Loucy (cell line): ENCODE results near the gene FHDC1.

ENCODE experiments used
- H2AFZ ChIP-seq: fragments of 200-600 bp; sonication (generic); 2 replicates; pipeline ENCODE4 v1.6.0; 2016; ENCODE audit warnings: antibody characterized with exemption, mild to moderate bottlenecking, low read length, moderate library complexity
- H3F3A ChIP-seq: fragments of 200-600 bp; 2 replicates; pipeline ENCODE4 v1.6.0; 2016; ENCODE audit warnings: antibody characterized with exemption, low read depth, mild to moderate bottlenecking
- H3K27me3 ChIP-seq: fragments of 200-600 bp; sonication (generic); 2 replicates; pipeline ENCODE4 v1.6.1; 2014; ENCODE audit warnings: low read length, mild to moderate bottlenecking; ENCODE audit not compliant: insufficient read depth, poor library complexity, severe bottlenecking
- H3K36me3 ChIP-seq: fragments of 200-600 bp; sonication (generic); 2 replicates; pipeline ENCODE4 v1.6.1; 2016; ENCODE audit warnings: low read length; ENCODE audit not compliant: insufficient read depth
- H3K4me1 ChIP-seq: fragments of 200-600 bp; sonication (generic); 2 replicates; pipeline ENCODE4 v1.5.1; 2014; ENCODE audit warnings: low read length, mild to moderate bottlenecking; ENCODE audit not compliant: insufficient read depth, poor library complexity, severe bottlenecking
- H3K4me2 ChIP-seq: fragments of 200-600 bp; sonication (generic); 2 replicates; pipeline ENCODE4 v1.6.0; 2014; ENCODE audit warnings: antibody characterized with exemption, low read length, low read depth, mild to moderate bottlenecking; ENCODE audit not compliant: poor library complexity, severe bottlenecking
- H3K4me3 ChIP-seq: fragments of 200-600 bp; sonication (generic); 2 replicates; pipeline ENCODE4 v1.5.1; 2014; ENCODE audit warnings: low read length, mild to moderate bottlenecking, mixed read lengths; ENCODE audit not compliant: poor library complexity, severe bottlenecking
- H3K79me2 ChIP-seq: fragments of 200-600 bp; sonication (generic); 2 replicates; pipeline ENCODE4 v1.6.1; 2014; ENCODE audit warnings: low read length; ENCODE audit not compliant: insufficient read depth
- H3K9ac ChIP-seq: fragments of 200-600 bp; sonication (generic); 2 replicates; pipeline ENCODE4 v1.6.0; 2014; ENCODE audit warnings: mild to moderate bottlenecking, low read depth, low read length, moderate library complexity; ENCODE audit not compliant: poor library complexity, severe bottlenecking
- H3K9me2 ChIP-seq: fragments of 200-600 bp; sonication (generic); replicated peaks from 2 replicates; pipeline ENCODE4 v1.6.1; 2016; ENCODE audit warnings: low read depth, low read length, mixed read lengths
- H3K9me3 ChIP-seq: fragments of 200-600 bp; sonication (generic); 2 replicates; pipeline ENCODE4 v1.6.1; 2014; ENCODE audit warnings: mild to moderate bottlenecking, antibody characterized with exemption, low read length, low read depth; ENCODE audit not compliant: insufficient read depth
- H4K20me1 ChIP-seq: fragments of 200-600 bp; sonication (generic); 2 replicates; pipeline ENCODE4 v1.6.0; 2014; ENCODE audit warnings: antibody characterized with exemption, low read length, mild to moderate bottlenecking; ENCODE audit not compliant: insufficient read depth, poor library complexity, severe bottlenecking
- CTCF ChIP-seq: fragments of 200-600 bp; sonication (generic); conservative IDR thresholded peaks from 2 replicates; pipeline ENCODE4 v1.5.1; 2014; ENCODE audit warnings: mild to moderate bottlenecking, antibody characterized with exemption, low read length
- EZH2phosphoT487 ChIP-seq: fragments of 200-600 bp; IDR thresholded peaks from 2 replicates; pipeline ENCODE4 v1.6.1; 2018; ENCODE audit warnings: antibody characterized with exemption, mild to moderate bottlenecking, moderate library complexity, borderline replicate concordance

The FHDC1 gene

GRCh38 chr4:152997288-152997687, 61.2 kb downstream of the FHDC1 start:
- Histone ChIP-seq H3K9me3 (no peaks in the 10 kb centered on the region), H3K9ac (no peak overlapping the region), H3K4me2 (no peak overlapping the region), H3K79me2 (no peaks in the 10 kb centered on the region), H3K27me3 (no peaks in the 10 kb centered on the region), H4K20me1 (no peaks in the 10 kb centered on the region), H2AFZ (no peak overlapping the region), H3K4me3 (no peak overlapping the region), H3K9me2 (no peaks in the 10 kb centered on the region), H3F3A (no peaks in the 10 kb centered on the region), H3K4me1 (peaks cover 6% of the 10 kb centered on the region), H3K36me3 (no peaks in the 10 kb centered on the region)
- no peak for TF ChIP-seq CTCF
- no peak for TF ChIP-seq EZH2phosphoT487

GRCh38 chr4:152997771-152998487, 61.8 kb downstream of the FHDC1 start:
- no peaks in the 10 kb centered on the region for H3K36me3 ChIP-seq
- H2AFZ ChIP-seq, result no peak overlapping the region
- H3K9me2 ChIP-seq, result no peaks in the 10 kb centered on the region
- H3K27me3 ChIP-seq, result no peaks in the 10 kb centered on the region
- H3K79me2 ChIP-seq, result no peaks in the 10 kb centered on the region
- H3F3A ChIP-seq, result no peaks in the 10 kb centered on the region
- H3K4me3 ChIP-seq, result no peak overlapping the region
- no peak overlapping the region for H3K9ac ChIP-seq
- no peaks in the 10 kb centered on the region for H3K9me3 ChIP-seq
- H4K20me1 ChIP-seq, result no peaks in the 10 kb centered on the region
- TF ChIP-seq EZH2phosphoT487, result no peak
- TF ChIP-seq CTCF, result no peak
- H3K4me1 ChIP-seq, result peaks cover 6% of the 10 kb centered on the region
- H3K4me2 ChIP-seq, result no peak overlapping the region

GRCh38 chr4:152998861-152999260, 62.7 kb downstream of the FHDC1 start:
- TF ChIP-seq EZH2phosphoT487 (no peak), CTCF (no peak)
- no peaks in the 10 kb centered on the region for H3K27me3 ChIP-seq
- H3F3A ChIP-seq, result no peaks in the 10 kb centered on the region
- H3K36me3 ChIP-seq, result no peaks in the 10 kb centered on the region
- no peak overlapping the region for H2AFZ ChIP-seq
- H3K4me3 ChIP-seq, result no peak overlapping the region
- H3K9me3 ChIP-seq, result no peaks in the 10 kb centered on the region
- H3K9me2 ChIP-seq, result no peaks in the 10 kb centered on the region
- no peaks in the 10 kb centered on the region for H4K20me1 ChIP-seq
- H3K4me2 ChIP-seq, result no peak overlapping the region
- no peak overlapping the region for H3K9ac ChIP-seq
- no peaks in the 10 kb centered on the region for H3K79me2 ChIP-seq
- peaks cover 6% of the 10 kb centered on the region for H3K4me1 ChIP-seq
